GM13976 (cell line): ENCODE data around the gene CLSTN1.
"Not testable (repeated sequence)": the region's sequence is repeated elsewhere in the genome, so short reads cannot be mapped to it uniquely, and the experiment has no call there.

ENCODE experiments used
- DNase-seq: peaks from one replicate; pipeline ENCODE4 v3.0.0; 2012; ENCODE audit warnings: low spot score
- in situ Hi-C: fragments of 300-500 bp; cut with MboI; formaldehyde crosslinking; loops from one replicate; pipeline ENCODE4 v1.12.0; 2022; ENCODE audit warnings: low sequenced_read_pairs, mixed read lengths, inconsistent platforms; ENCODE audit not compliant: unreplicated experiment
- TF ChIP-seq, protein P1 (sequence below): IDR thresholded peaks from 2 replicates; pipeline ENCODE4 v1.5.1; 2012; ENCODE audit warnings: borderline replicate concordance, mild to moderate bottlenecking; ENCODE audit not compliant: insufficient read depth; ENCODE audit errors: extremely low read depth, missing control alignments, control extremely low read depth

CLSTN1 gene

DNA sequence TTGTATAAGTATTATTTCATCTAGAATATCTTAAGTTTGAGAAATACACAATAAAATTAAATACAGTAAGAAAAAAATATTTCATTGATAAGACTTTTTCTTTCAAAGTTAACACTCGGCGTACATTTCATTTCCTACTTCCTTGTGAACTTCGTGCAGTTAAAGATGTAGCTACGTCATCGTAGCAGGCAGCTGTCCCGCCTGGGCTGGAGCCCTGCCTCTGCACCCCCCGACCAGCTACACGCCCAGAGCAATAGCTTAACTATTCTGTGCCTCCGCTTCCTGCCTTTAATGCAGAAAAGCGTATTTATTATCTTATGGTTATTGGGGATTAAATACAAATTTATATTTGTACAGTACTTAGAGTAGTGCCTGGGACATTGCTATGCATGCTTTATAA is 53.5 kb downstream of the CLSTN1 start:
- DNase-seq: no peak
- in situ Hi-C loops: no loop called here
- TF ChIP-seq, protein P1, sequence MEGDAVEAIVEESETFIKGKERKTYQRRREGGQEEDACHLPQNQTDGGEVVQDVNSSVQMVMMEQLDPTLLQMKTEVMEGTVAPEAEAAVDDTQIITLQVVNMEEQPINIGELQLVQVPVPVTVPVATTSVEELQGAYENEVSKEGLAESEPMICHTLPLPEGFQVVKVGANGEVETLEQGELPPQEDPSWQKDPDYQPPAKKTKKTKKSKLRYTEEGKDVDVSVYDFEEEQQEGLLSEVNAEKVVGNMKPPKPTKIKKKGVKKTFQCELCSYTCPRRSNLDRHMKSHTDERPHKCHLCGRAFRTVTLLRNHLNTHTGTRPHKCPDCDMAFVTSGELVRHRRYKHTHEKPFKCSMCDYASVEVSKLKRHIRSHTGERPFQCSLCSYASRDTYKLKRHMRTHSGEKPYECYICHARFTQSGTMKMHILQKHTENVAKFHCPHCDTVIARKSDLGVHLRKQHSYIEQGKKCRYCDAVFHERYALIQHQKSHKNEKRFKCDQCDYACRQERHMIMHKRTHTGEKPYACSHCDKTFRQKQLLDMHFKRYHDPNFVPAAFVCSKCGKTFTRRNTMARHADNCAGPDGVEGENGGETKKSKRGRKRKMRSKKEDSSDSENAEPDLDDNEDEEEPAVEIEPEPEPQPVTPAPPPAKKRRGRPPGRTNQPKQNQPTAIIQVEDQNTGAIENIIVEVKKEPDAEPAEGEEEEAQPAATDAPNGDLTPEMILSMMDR: no peak

DNA sequence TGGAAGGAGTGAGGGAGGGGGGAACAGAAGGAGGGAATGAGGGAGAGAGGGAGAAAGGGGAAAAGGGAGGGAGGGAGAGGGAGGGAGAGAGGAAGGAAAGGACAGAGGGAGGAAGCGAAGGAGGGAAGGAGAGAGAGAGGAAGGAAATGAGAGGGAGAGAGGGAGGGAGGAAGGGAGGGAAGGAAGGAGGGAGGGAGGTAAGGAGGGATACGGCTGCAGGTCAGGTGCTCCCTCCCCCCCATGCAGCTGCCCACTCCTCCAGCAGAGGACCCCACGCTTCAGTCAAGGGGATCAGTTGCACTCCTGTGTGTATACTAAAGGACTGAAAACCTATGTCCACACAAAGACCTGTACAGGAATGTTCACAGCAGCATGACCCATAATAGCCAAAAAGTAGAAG is 54.8 kb downstream of the CLSTN1 start:
- in situ Hi-C loops: no loop called here
- TF ChIP-seq, protein P1: no peak
- no peak for DNase-seq

DNA sequence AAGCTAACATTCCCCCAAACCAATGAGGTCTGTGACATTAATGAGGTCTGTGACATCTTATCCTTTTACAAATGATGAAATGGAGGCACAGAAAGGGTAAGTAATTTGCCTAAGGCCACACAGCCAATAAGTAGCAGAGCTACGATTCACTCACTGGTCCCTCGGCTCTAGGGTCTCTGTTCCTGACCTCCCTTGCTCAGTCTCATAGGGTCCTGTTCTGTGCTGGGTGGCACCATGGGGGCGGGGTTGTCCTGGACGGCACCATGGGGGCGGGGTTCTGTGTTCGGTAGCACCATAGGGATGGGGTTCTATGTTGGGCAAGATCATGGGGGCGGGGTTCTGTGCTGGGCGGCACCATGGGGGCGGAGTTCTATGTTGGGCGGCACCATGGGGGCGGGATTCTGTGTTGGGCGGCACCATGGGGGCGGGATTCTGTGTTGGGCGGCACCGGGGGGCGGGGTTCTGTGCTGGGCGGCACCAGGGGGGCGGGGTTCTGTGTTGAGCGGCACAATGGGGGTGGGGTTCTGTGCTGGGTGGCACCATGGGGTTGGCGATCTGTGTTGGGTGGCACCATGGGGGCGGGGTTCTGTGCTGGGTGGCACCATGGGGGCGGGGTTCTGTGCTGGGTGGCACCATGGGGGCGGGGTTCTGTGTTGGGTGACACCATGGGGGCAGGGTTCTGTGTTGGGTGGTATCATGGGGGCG is 55.6 kb downstream of the CLSTN1 start:
- TF ChIP-seq, protein P1: no peak
- DNase-seq: no peak
- in situ Hi-C loops: no loop called here

DNA sequence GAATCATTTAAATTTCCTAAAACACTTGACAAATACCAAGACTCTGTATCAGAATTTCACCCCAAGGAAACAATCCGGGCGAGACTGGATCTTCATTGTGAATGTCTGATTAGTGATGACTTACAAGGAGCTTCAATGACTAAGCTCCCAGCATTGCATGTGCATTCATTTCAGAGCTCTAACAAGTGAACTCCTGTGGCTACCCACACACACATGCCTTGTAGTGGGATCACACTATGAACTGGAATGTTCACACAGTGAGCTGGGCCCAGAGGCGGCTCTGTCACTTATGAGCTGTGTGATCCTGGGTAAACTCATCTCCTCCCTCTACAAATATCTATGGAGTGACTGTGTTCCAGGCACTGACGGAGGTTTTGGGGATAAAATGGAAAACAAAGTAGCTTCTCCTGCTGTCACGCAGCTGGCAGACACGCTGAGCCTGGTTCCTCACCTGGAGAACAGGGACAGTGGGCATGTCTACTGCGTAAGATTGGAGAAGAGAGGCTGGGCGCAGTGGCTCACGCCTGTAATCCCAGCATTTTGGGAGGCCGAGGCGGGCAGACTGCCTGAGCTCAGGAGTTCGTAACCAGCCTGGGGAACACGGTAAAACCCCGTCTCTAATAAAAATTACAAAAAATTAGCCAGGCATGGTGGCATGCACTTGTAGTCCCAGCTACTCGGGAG is 56.9 kb downstream of the CLSTN1 start:
- DNase-seq: no peak
- in situ Hi-C loops: no loop called here
- TF ChIP-seq, protein P1: no peak

DNA sequence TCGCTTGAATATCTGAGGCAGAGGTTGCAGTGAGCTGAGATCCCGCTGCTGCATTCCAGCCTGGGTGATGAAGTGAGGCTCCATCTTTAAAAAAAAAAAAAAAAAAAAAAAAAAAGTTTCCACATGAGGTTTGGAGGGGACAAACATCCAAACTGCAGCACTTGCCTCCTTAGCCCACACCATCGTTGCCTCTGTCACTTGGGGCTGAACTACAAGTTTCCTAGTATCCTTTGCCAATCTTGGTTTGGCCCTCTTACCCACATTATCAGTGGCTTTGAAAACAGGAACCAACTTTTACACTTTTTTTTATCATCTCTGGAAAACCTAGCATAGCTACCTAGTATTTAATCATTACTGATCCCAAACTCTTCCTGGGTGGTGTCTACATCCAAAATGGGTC is 59.2 kb downstream of the CLSTN1 start:
- in situ Hi-C loops: no loop called here
- TF ChIP-seq, protein P1: no peak
- no peak for DNase-seq

DNA sequence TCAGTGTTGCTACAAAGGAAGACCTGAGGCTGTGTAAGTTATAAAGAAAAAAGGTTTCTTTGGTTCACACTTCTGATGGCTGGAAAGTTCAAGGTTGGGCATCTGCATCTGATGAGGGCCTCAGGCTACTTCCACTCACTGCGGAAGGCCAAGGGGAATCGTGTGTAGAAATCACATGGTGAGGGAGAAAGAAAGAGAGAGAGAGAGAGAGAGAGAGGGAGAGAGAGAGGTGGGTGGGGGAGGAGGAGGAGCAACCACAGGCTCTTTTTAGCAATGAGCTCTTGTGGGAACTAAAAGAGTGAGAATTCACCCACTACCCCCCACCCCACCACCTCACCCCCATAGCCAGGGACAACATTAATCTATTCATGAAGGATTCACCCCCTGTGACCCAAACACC is 59.9 kb downstream of the CLSTN1 start:
- DNase-seq: no peak
- TF ChIP-seq, protein P1: no peak
- in situ Hi-C loops: no loop called here

DNA sequence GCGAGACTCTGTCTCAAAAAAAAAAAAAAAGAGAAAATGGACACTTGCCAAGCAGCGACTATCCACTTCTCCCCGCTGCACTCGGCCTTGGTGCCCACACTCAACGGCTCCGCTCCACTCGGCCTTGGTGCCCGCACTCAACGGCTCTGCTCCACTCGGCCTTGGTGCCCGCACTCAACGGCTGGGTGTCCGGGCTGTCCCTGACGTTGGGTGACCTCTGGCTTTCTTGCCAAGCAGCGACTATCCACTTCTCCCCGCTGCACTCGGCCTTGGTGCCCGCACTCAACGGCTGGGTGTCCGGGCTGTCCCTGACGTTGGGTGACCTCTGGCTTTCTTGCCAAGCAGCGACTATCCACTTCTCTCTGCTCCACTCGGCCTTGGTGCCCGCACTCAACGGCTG is 61.3 kb downstream of the CLSTN1 start:
- DNase-seq, in situ Hi-C loops: not testable (repeated sequence)
